ENCODE measurements around the gene ACSL1.

DNA sequence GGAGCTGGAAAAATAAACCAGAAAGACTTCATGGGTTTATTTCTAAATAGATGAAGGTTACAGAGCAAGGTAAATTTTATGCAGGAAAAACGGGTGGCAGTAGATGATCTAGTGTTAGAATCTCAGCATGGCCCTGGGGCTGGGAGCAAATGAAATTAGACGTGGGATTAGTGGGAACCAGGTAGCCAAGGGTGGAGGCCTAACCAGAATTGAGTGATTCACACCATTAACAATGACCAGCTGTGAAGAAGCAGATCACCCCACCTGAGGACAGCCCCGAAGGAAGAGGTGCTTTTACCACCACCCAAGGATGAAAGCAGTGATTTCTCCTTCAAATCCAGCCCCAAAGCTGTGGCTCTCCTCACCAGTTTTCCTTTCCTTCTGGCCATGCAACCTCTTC is 20.8 kb upstream of the ACSL1 start:
- TF ChIP-seq, protein P1, sequence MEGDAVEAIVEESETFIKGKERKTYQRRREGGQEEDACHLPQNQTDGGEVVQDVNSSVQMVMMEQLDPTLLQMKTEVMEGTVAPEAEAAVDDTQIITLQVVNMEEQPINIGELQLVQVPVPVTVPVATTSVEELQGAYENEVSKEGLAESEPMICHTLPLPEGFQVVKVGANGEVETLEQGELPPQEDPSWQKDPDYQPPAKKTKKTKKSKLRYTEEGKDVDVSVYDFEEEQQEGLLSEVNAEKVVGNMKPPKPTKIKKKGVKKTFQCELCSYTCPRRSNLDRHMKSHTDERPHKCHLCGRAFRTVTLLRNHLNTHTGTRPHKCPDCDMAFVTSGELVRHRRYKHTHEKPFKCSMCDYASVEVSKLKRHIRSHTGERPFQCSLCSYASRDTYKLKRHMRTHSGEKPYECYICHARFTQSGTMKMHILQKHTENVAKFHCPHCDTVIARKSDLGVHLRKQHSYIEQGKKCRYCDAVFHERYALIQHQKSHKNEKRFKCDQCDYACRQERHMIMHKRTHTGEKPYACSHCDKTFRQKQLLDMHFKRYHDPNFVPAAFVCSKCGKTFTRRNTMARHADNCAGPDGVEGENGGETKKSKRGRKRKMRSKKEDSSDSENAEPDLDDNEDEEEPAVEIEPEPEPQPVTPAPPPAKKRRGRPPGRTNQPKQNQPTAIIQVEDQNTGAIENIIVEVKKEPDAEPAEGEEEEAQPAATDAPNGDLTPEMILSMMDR (IDR thresholded peaks at IDR 0.05; ENCODE audit: poor library complexity, severe bottlenecking), result no peak
- TF ChIP-seq RAD21 (conservative IDR thresholded peaks at IDR 0.05) (no peak), EZH2 (IDR thresholded peaks at IDR 0.05; ENCODE audit: borderline replicate concordance, insufficient read depth, low read length, poor library complexity, severe bottlenecking) (no peak), SMC3 (conservative IDR thresholded peaks at IDR 0.05; ENCODE audit: poor library complexity) (no peak), POLR2AphosphoS5 (IDR thresholded peaks at IDR 0.05) (no peak), EP300 (conservative IDR thresholded peaks at IDR 0.05; ENCODE audit: poor library complexity, severe bottlenecking) (no peak), MXI1 (conservative IDR thresholded peaks at IDR 0.05; ENCODE audit: poor library complexity, severe bottlenecking) (no peak)
- TF ChIP-seq, protein P2, sequence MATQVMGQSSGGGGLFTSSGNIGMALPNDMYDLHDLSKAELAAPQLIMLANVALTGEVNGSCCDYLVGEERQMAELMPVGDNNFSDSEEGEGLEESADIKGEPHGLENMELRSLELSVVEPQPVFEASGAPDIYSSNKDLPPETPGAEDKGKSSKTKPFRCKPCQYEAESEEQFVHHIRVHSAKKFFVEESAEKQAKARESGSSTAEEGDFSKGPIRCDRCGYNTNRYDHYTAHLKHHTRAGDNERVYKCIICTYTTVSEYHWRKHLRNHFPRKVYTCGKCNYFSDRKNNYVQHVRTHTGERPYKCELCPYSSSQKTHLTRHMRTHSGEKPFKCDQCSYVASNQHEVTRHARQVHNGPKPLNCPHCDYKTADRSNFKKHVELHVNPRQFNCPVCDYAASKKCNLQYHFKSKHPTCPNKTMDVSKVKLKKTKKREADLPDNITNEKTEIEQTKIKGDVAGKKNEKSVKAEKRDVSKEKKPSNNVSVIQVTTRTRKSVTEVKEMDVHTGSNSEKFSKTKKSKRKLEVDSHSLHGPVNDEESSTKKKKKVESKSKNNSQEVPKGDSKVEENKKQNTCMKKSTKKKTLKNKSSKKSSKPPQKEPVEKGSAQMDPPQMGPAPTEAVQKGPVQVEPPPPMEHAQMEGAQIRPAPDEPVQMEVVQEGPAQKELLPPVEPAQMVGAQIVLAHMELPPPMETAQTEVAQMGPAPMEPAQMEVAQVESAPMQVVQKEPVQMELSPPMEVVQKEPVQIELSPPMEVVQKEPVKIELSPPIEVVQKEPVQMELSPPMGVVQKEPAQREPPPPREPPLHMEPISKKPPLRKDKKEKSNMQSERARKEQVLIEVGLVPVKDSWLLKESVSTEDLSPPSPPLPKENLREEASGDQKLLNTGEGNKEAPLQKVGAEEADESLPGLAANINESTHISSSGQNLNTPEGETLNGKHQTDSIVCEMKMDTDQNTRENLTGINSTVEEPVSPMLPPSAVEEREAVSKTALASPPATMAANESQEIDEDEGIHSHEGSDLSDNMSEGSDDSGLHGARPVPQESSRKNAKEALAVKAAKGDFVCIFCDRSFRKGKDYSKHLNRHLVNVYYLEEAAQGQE (IDR thresholded peaks at IDR 0.05; ENCODE audit: borderline replicate concordance), result no peak
